D721Med (cell line): ENCODE results near the gene EFL1.
"Not testable (repeated sequence)": the region's sequence is repeated elsewhere in the genome, so short reads cannot be mapped to it uniquely, and the experiment has no call there.

ENCODE experiments used
- DNase-seq: peaks from one replicate; pipeline ENCODE4 v3.0.0; 2011; ENCODE audit warnings: low spot score; ENCODE audit not compliant: insufficient read length
- FAIRE-seq: peaks from 2 replicates; lab custom pipeline; 2011; peaks lifted over from hg19 to GRCh38; lab: Jason Lieb, UNC
- CTCF ChIP-seq: IDR thresholded peaks from 2 replicates; pipeline ENCODE4 v1.5.1; 2012; ENCODE audit warnings: mild to moderate bottlenecking, control low read depth; ENCODE audit not compliant: insufficient read depth; ENCODE audit errors: missing control alignments

The EFL1 gene

DNA sequence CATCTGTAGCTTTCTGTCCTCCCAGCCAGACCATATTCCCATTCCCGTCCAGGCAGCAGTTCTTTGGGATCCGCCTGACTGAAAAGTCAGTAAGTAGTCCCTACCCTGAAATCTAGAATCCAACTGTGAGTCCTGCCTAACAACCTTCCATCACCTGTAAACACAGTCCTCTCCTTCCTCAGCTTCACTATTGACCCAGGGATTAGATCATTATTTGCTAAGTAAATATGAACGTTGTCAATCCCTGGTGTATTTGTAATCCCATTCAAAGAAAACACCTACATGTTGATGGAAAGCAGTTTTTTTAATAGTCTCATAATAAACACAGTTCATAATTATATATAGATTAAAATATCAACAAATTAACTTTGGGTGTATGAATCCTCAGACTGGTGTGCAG is 816 bp upstream of the EFL1 start:
- no peak for FAIRE-seq
- TF ChIP-seq CTCF: no peak
- DNase-seq: no peak

- FAIRE-seq, DNase-seq: not testable (repeated sequence)
These were observed 740 bp downstream of the EFL1 start for GRCh38 chr15:82261566-82262421.

GRCh38 chr15:82248261-82248660 is 14.3 kb downstream of the EFL1 start:
- not testable (repeated sequence) for FAIRE-seq, DNase-seq

- DNase-seq, FAIRE-seq: not testable (repeated sequence)
These were observed 16.6 kb downstream of the EFL1 start for GRCh38 chr15:82245956-82246355.

GRCh38 chr15:82243644-82244043 is 18.9 kb downstream of the EFL1 start:
- FAIRE-seq: not testable (repeated sequence)

GRCh38 chr15:82241836-82242499 is 20.6 kb downstream of the EFL1 start:
- not testable (repeated sequence) for DNase-seq
- FAIRE-seq: peak; percentile 11

More at GRCh38 chr15:82243644-82244043, 18.9 kb downstream of the EFL1 start:
- DNase-seq: not testable (repeated sequence)

DNA sequence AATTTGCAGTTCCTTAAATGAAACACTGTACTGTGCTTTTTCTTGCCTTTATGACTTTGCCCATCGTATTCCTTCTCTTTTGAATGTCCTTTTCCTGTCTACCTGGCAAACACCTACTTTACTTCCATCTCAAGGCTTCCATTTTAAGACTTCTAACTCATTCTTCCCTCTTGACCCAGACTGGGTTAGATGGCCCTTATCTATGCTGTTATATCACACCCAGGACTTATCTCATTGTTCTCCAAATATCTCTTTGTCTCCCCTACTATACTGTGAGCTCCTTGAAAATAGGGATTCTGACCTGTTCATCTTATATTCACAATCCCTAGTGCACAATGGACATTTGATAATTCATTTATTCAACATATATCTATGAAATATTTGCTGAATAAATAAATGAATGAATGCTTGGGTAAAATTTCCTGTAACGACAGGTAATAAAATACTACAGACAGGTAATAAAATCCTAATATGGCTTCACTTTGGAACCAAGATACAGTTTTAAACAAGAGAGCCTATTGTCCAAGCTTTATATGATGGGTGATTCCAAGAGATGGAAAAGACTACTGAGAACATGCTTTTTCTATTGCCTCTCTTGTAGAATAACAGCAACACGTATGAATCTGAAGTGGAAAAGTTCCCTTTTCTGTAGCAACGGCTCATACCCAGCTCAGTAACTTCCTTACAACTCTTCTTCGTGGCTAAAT is 22.7 kb downstream of the EFL1 start:
- DNase-seq (no peak), FAIRE-seq (no peak)
- no peak for TF ChIP-seq CTCF

GRCh38 chr15:82237944-82238534 is 24.5 kb downstream of the EFL1 start:
- FAIRE-seq: not testable (repeated sequence)

DNA sequence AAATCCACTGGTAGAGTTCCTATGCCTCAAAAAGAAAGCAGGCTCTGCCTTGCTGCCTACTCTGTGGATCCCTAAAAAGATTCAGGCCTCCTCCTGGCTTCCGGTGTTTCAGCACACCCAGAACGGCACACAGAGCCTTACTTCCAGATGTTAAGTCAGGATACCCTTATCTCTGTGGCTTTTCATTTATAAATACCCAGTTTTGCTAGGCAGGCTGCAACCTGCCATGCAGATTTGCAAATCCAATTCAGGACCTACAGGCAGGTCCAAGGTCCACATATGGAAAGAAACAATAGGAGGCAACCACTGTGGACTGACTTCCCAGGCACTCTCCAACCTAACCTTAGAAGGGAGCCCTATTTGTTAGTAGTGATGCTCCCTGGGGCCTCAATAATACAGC is 30.7 kb downstream of the EFL1 start:
- no peak for FAIRE-seq
- TF ChIP-seq CTCF: no peak
- no peak for DNase-seq

More at GRCh38 chr15:82237944-82238534, 24.5 kb downstream of the EFL1 start:
- not testable (repeated sequence) for DNase-seq

- DNase-seq (no peak), FAIRE-seq (no peak)
- no peak for TF ChIP-seq CTCF
These were observed 31.3 kb downstream of the EFL1 start for GRCh38 chr15:82231233-82231632.
